ENCODE results near the gene UBE2E2. TPM values are rescaled to one million over a fixed set of nuclear protein-coding genes. Genes with fewer than 3 reads are reported as not detected.

The UBE2E2 gene
- total RNA-seq, 2 experiments from 2014 or later = 41.1 to 48.8 TPM

- intact Hi-C loops (cut with micrococcal nuclease; ENCODE audit: unreplicated experiment) = no loop called here
- POLR2A ChIA-PET = interaction anchor here (0.5 kb wide), 1 partner anchor 9 kb away, joined by 3 read pairs; no protein-coding TSS in a partner anchor
- no peak overlapping the region for H2AFZ ChIP-seq (ENCODE audit: low read length)
Measured at GRCh38 chr3:23259515-23259914, 56.4 kb downstream of the UBE2E2 start.

GRCh38 chr3:23262766-23263165, 59.6 kb downstream of the UBE2E2 start:
- Histone ChIP-seq H3K9me2 (ENCODE audit: insufficient read depth, low read length) (no peaks in the 10 kb centered on the region), H3K79me2 (ENCODE audit: insufficient read depth, low read depth, low read length) (peaks cover 54% of the 10 kb centered on the region), H2AFZ (ENCODE audit: low read length) (no peak overlapping the region), H3K4me2 (ENCODE audit: low read length) (no peak overlapping the region), H3K9me3 (ENCODE audit: low read length) (0 out of 2 replicates have a peak, but pooled peaks cover 17% of the 10 kb centered on the region), H3K4me3 (ENCODE audit: low read depth, low read length, poor library complexity, severe bottlenecking) (no peak overlapping the region), H3K27ac (ENCODE audit: low read depth, low read length, poor library complexity, severe bottlenecking) (no peak overlapping the region), H3K4me1 (ENCODE audit: insufficient read depth, low read length, poor library complexity, severe bottlenecking) (no peaks in the 10 kb centered on the region), H3K36me3 (ENCODE audit: insufficient read depth, low read length) (peaks cover 14% of the 10 kb centered on the region), H4K20me1 (ENCODE audit: insufficient read depth, low read length) (no peaks in the 10 kb centered on the region)
- DNase-seq (ENCODE audit: low spot score) = no peak
- intact Hi-C loops (cut with micrococcal nuclease; ENCODE audit: unreplicated experiment) = no loop called here
- TF ChIP-seq CTCF (conservative IDR thresholded peaks at IDR 0.05; ENCODE audit: low read length) (no peak), EZH2phosphoT487 (IDR thresholded peaks at IDR 0.05; ENCODE audit: borderline replicate concordance, low read depth, low read length) (no peak)
- POLR2A ChIA-PET = interaction anchor here (0.6 to 1.6 kb wide), 3 partner anchors 9 to 179 kb away, joined by 6 to 7 read pairs (median 6); no protein-coding TSS in a partner anchor
- CTCF ChIA-PET (ENCODE audit: unreplicated experiment) = no interaction called here
- no TSS peak for BruUV-seq (replicated peaks)

More at GRCh38 chr3:23259515-23259914, 56.4 kb downstream of the UBE2E2 start:
- peaks cover 3% of the 10 kb centered on the region for H3K4me1 ChIP-seq (ENCODE audit: insufficient read depth, low read length, poor library complexity, severe bottlenecking)
- CTCF ChIA-PET (ENCODE audit: unreplicated experiment) = no interaction called here
- no peak overlapping the region for H3K27ac ChIP-seq (ENCODE audit: low read depth, low read length, poor library complexity, severe bottlenecking)
- 0 out of 2 replicates have a peak, but pooled peaks cover 17% of the 10 kb centered on the region for H3K9me3 ChIP-seq (ENCODE audit: low read length)
- no peak for TF ChIP-seq CTCF (conservative IDR thresholded peaks at IDR 0.05; ENCODE audit: low read length)
- no peak for TF ChIP-seq EZH2phosphoT487 (IDR thresholded peaks at IDR 0.05; ENCODE audit: borderline replicate concordance, low read depth, low read length)
- peaks cover 83% of the 10 kb centered on the region for H3K79me2 ChIP-seq (ENCODE audit: insufficient read depth, low read depth, low read length)
- H3K4me2 ChIP-seq (ENCODE audit: low read length) = no peak overlapping the region
- H3K9me2 ChIP-seq (ENCODE audit: insufficient read depth, low read length) = no peaks in the 10 kb centered on the region
- H3K36me3 ChIP-seq (ENCODE audit: insufficient read depth, low read length) = peaks cover 14% of the 10 kb centered on the region
- no TSS peak for BruUV-seq (replicated peaks)
- no peak overlapping the region for H3K4me3 ChIP-seq (ENCODE audit: low read depth, low read length, poor library complexity, severe bottlenecking)
- no peak for DNase-seq (ENCODE audit: low spot score)
- no peaks in the 10 kb centered on the region; the same call in 1 of the 2 replicates for H4K20me1 ChIP-seq (ENCODE audit: insufficient read depth, low read length)

- TF ChIP-seq EZH2phosphoT487 (IDR thresholded peaks at IDR 0.05; ENCODE audit: borderline replicate concordance, low read depth, low read length) (no peak), CTCF (conservative IDR thresholded peaks at IDR 0.05; ENCODE audit: low read length) (no peak)
- CTCF ChIA-PET (ENCODE audit: unreplicated experiment) = interaction anchor here (0.8 kb wide), 1 partner anchor 78 kb away, joined by 3 read pairs; no protein-coding TSS in a partner anchor
Measured at GRCh38 chr3:23263796-23264195, 60.7 kb downstream of the UBE2E2 start.

More at GRCh38 chr3:23263796-23264195, 60.7 kb downstream of the UBE2E2 start:
- Histone ChIP-seq H3K9me3 (ENCODE audit: low read length) (0 out of 2 replicates have a peak, but pooled peaks cover 17% of the 10 kb centered on the region), H3K79me2 (ENCODE audit: insufficient read depth, low read depth, low read length) (peaks cover 50% of the 10 kb centered on the region; the same call in 1 of the 2 replicates), H3K4me3 (ENCODE audit: low read depth, low read length, poor library complexity, severe bottlenecking) (no peak overlapping the region), H3K4me1 (ENCODE audit: insufficient read depth, low read length, poor library complexity, severe bottlenecking) (no peaks in the 10 kb centered on the region), H3K9me2 (ENCODE audit: insufficient read depth, low read length) (no peaks in the 10 kb centered on the region), H3K36me3 (ENCODE audit: insufficient read depth, low read length) (peaks cover 7% of the 10 kb centered on the region; the same call in 1 of the 2 replicates), H4K20me1 (ENCODE audit: insufficient read depth, low read length) (no peaks in the 10 kb centered on the region), H3K4me2 (ENCODE audit: low read length) (no peak overlapping the region), H2AFZ (ENCODE audit: low read length) (no peak overlapping the region), H3K27ac (ENCODE audit: low read depth, low read length, poor library complexity, severe bottlenecking) (no peak overlapping the region)
- BruUV-seq (replicated peaks) = no TSS peak
- intact Hi-C loops (cut with micrococcal nuclease; ENCODE audit: unreplicated experiment) = no loop called here
- no peak for DNase-seq (ENCODE audit: low spot score)
- POLR2A ChIA-PET = interaction anchor here (1.0 to 1.6 kb wide), 3 partner anchors 10 to 23 kb away, joined by 3 to 7 read pairs (median 6); no protein-coding TSS in a partner anchor

Measured in OCI-LY7 (cell line).